HG03571 (cell line): ENCODE measurements around the gene OR10A3.

Experiments
- ATAC-seq: cut with Tn5 transposase; IDR thresholded peaks from one replicate; pipeline ENCODE4 v1.9.1; 2021; ENCODE audit not compliant: unreplicated experiment

Gene OR10A3

GRCh38 chr11:7893796-7894195 is 47.7 kb downstream of the OR10A3 start:
- no peak for ATAC-seq

DNA sequence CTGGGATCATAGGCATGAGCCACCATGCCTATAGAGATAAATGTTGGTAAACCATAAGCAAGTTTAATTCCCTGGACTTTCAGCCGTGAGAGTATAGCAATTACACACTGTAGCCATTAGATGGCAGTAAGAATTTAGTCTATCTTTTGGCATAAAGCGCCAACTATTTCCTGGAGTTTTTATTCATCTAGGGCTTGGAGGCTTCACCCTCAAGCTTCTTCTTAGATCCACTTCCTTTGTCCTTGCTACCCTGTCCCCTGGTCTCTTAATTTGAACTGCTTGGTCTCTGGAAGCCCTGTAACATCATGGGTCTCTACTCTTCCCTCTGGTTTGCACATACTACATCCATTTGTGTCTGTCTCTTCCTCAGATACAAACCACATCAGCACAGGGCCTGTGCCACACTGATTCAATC is 48.7 kb downstream of the OR10A3 start:
- peak; percentile 54 for ATAC-seq

- no peak for ATAC-seq
Observed at GRCh38 chr11:7892059-7892699, 49.3 kb downstream of the OR10A3 start.

GRCh38 chr11:7890417-7891172 is 50.9 kb downstream of the OR10A3 start:
- no peak for ATAC-seq

DNA sequence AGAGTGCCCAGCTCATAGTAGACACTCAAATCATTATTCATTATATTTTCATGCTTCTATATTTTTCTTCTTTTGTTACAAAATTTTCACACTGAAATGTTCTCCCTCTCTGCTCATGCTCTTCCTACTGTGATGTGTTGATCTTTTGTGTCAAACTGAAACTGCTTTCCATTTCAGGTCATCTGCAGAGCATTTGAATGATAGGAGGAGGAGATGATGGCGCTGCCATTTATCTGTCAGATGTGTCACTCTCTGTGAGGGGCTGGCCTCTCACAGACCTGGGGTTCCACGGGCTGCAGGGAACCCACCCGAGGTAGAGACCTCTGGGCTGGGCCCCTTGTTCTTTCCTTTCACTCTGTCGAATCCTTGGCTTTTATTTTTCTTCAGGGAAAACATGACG is 51.5 kb downstream of the OR10A3 start:
- ATAC-seq, result no peak
